GM19467 (cell line): Measurements from ENCODE around the gene COL4A3.
"Not testable (repeated sequence)": the region's sequence is repeated elsewhere in the genome, so short reads cannot be mapped to it uniquely, and the experiment has no call there.

Experiments used
- ATAC-seq: cut with Tn5 transposase; IDR thresholded peaks from one replicate; pipeline ENCODE4 v1.9.1; 2021; ENCODE audit warnings: mild to moderate bottlenecking, moderate library complexity; ENCODE audit not compliant: unreplicated experiment

COL4A3 gene

DNA sequence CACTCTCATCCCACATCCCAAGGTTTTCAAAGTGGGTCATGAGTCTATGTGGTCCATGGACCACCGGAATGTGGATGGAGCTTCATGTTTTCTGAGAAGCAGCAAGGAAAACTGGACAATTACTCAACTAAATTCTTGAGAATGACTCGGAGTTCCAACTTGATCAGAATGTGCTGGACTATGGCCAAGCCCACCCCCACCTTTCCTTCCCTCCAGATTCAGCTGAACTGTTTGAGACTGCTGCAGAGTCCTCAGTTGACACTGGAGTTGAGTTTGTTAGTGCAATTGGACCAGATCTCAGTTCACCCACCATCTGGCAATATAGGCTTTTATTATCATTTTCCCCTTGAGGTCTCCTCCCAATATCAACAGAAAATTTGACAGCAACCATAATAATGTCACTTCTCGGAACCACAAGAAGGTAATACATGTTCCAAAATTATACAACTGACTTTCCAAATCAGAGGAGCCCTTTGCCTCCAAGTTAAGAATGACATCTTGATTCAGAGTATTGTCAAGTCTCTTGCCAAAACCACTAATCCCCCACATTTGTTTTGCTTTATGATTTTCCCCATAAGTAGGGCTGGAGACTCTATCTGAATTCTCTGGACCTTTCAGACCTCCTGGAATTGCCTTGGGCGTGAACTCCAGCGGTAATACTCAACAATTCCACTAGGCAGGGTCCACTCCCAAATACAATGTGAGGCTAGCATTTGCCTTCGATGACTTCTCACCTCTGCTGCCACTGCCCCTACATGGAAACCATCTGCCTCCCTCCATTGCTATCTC, 9.2 kb upstream of the COL4A3 start:
- no peak for ATAC-seq

DNA sequence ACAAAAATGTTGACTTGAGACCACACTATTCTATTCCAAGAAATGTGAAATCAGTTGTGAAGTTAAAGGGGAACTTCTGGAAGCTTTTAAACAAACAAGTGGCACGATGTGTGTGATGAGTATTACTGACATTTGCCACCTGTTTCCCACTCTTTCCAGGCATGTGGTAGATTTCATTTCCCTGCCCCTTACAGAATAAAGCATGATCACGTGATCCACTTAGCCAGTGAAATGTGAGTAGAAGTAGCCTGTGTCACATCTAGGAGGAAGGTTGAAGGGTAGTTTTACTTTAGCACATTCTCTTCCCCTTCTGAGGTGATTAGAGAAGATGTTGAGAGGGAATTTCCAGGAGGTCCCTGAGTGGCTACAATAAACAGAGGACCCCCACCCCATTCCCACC, 4.3 kb upstream of the COL4A3 start:
- ATAC-seq, result no peak

DNA sequence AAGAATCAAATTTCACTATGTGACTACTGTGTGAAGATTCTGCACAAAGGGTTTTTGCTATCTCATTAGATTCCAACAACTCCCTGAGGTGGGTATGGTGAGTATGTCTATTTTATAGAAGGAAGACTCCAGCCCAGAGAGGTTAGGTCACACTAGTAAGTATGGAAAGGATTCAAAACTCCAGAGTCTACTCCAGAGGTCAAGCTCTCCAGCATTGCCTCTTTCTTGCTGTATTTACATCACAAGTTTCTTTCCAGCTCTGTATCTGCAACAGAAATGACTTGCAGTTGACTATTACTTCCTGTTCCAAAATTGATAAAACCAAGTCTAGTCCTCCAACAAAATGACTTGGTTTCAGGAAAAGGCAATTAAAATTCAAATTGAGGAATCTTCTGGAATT, 2.5 kb upstream of the COL4A3 start:
- ATAC-seq, result no peak

DNA sequence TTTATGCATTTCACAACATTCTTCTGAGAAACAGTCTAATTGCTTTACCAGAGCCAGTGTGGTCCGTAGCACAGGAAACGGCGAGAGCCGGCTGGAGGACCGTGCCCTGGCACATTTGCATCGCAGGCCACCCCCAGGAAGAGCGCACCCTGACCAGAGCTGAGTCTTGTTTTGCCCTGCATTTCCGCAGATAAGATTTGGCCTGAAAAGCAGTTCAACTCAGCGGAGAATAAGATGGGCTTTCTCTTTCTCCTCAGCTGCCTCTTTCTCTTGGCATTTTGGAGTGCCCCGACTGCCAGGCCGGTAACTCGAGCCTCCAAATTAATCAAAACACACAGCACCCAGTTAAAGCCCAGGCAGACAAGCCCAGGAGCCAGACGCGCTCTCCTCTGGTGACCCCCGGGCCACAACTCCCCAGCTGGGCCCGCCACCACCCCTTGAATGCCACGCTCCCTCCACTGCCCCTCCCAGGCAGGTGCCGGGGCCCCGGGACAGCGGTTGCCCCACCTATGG, 883 bp upstream of the COL4A3 start:
- peak; percentile 79 for ATAC-seq

DNA sequence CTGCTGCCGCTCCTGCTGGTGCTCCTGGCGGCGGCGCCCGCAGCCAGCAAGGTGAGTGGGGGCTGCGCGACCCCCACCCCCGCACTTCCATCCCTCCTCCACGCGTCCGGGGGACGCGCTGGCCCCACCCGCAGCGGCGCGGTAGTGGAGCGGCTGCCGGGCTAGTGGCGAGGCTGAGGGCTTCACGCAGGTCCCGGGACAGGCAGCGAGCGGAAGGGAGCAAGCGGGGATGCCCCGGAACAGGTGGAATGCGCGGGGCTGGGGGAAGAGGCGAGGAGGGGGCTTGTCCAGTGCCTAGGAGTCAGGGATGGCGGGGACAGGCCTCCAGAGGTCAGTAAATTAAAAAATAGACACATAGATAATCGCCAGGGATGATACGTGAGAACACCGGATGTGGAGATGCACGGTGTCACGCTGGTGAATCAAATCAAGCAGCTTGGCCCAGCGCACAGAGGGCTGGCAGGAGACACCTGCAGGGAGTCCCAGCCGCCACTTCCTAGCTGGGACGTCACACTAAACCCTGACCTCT, 403 bp downstream of the COL4A3 start:
- peak; percentile 66 for ATAC-seq

DNA sequence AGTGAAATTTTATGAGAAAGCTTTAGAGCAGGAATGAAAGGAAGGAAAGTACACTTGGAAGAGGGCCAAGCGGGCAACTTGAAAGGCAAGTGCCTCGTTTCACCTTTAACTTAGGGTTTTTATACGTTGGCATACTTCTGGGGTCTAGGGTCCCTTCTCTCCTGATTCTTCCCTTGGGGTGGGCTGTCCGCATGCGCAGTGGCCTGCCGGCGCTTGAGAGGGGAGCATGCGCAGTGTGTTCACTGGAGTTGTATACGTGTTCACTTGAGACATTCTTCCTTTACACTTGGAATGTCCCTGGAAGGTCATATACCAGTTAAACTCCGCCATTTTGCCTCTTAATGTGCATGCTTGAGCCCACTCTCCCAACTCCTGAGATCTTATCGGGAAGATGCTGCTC, 7.4 kb downstream of the COL4A3 start:
- not testable (repeated sequence) for ATAC-seq

DNA sequence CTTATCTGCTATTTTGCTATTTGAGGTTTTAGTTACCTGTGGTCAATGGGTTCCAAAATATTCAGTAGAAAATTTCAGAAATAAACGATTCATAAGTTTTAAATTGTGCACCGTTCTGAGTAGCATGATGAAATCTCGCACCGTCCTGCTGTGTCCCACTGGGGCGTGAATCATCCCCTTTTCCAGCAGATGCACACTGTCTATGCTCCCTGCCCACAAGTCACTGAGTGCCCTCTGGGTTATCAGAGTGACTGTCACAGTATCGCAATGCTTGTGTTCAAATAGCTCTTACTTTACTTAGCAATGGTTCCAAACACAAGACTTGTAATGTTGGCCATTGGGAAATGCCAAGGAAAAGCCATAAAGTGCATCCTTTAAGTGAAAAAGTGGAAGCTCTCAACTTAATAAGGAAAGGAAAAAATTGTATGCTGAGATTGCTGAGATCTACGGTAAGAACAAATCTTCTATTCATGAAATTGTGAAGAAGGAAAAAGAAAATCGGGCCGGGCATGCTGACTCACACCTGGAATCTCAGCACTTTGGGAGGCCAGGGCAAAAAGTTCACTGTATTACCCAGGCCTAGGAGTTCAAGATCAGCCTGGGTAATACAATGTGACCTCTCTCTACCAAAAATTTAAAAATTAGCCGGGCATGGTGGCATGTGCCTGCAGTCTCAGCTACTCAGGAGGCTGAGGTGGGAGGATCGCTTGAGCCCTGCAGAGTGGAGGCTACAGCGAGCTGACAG, 13.3 kb downstream of the COL4A3 start:
- no peak for ATAC-seq

DNA sequence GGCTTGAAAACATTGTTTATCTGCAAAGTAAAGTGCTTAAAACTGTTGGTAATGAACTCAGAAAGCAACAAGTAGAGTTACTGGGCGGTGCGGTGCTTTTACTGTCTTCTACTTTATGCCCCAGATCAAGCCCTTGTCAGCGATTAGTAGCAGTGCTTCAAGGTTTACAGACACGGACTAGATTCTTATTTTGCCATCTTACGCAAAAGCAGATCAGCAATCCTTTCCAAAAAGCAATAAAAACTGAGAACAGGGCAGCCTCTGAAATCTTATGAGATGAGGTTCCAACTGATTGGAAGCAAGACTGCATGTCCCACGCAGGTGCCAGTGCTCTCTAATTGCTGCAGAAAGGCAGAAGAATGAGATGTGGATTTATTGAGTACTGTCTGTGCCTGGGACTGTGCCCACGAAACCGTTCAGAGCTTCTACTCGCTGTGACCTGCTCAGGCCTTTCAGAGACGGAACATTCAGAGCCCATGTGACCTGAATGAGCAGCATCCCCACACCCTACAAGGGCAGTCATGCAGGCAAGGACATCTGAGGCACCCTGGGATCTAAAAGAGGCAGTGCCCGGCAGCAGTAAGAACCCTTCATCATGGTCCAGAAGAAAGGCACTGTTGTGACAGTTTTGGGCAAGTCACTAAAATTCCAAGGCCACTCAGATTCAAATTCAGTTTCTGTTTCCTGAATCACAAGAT, 15.7 kb downstream of the COL4A3 start:
- no peak for ATAC-seq

DNA sequence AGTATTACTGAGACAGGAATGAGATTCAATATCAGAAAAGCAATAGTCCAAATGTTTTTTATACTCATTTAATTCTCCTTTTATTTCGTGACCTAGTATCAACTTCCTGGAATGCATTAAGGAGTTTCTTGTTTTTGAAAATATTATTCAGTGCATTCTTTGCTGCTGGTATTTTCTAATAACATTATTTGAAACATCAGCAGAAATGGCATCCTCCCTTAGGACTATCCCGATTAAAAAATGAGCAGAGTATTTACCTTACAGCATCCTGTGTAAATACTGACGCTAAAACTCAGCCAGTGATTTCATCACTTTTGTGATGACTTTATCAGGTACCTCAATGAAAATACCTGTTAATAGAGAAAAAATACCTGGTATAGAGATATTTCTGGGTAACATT, 16.3 kb downstream of the COL4A3 start:
- ATAC-seq, result no peak

DNA sequence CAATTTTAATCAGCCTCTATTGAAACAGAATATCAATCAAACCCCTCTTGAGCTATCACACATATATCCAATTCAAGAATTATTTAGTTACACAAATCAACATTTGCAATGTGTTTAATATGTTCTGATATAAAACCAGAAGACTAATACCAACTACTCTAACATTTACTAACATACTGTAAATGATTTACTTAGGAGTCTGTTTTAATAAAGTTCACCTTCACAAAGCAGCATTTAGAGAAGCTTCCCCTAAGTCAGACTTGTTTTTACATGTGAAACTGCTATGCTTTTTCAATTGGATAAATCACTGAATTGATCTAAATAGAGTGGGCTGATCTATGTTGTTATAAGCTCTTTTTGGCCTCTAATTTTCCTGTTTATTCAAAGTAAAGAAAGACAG, 18.3 kb downstream of the COL4A3 start:
- no peak for ATAC-seq

DNA sequence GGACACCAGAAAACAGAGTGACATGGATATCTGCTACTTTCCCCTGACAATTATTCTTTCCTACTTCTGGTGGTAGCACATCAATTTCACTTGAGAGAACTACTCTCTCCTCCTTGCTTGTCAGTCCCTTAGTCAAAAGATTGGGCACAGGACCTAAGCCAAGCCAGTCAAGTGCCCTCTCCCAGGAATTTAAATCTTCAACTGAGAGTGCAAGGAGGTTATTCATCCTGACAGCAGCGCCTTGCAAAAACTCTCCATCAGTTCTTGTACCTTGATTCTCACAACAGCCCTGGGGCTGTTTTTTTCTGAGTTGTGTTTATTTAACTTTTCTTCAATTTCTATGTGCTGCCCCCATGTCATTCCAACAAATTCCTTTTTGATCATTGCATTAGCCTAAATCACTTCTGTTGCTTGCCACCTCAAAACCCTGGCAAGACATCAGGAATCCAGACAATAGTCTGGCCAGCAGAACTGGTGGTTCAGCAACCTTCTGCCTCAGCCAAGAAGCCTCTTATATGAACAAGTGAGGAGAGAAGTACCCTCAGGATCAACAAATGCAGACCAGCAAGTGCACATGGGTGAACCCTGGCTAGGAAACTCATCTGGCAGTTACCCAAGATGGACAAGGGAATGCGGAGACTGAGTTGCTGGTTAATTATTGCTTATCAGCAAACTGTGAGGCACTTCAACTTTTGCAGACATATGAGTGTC, 19.4 kb downstream of the COL4A3 start:
- no peak for ATAC-seq

DNA sequence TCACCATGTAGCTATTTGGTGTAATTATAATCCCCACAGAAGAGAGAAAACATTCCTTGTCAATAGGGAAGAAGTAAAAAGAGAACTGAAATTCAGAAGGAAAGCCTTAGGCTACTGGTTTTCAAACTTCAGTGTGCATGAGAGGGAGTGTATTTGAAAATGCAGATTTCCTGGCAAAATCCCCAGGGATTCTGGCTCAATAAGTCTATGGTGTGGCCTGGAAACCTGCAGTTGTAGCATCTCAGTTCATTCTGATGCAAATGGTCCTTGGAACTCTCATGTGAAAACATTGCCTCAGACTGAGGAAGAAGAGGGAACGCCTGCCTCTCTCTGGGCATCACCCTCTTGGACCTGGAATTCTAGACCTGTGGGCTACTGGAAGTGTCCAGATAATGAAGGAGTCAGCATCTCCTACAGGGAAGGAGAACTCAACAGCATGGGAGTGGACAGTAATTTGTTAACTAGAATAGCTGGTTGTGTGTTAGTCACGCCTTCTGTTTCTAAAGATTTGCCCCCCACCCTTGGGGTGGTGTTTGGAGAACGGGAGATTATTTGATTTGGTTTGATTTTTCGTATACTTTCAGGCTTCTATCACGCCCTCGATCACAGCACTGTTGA, 21.3 kb downstream of the COL4A3 start:
- no peak for ATAC-seq

DNA sequence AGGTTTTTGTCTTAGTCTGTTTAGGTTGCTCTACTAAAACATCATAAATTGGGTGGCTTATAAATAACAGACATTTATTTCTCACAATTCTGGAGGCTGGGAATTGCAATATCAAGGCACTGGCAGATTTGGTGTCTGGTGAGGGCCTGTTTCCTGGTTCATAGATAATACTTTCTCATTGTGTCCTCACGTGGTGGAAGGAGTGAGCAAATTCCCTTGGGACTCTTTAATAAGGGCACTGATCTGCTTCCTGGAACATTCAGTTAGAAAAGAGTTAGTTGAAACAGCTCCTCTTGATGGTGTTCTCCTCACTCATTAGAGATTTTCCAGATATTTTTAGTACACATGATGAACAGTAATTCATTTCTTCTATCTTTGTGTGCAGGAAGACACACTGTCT, 22.3 kb downstream of the COL4A3 start:
- ATAC-seq, result no peak

DNA sequence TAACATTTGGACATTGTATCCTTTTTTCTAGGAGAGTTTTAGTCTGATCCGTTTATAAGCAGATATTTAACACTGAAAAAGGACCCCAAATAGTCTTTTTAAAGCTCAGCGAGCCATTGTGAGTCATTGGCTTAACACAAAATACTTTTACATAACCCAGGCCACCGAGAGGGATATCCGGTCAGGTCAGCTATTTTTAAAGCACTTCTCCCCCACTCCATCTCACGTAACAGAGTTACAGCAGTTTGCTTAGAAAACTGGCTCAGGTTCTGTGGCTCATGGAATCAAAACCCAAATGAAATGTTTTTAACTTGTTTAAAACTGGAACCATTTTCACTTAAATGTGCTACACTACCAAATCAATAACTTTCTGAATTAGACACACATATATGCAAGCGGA, 23.9 kb downstream of the COL4A3 start:
- peak; percentile 54 for ATAC-seq

DNA sequence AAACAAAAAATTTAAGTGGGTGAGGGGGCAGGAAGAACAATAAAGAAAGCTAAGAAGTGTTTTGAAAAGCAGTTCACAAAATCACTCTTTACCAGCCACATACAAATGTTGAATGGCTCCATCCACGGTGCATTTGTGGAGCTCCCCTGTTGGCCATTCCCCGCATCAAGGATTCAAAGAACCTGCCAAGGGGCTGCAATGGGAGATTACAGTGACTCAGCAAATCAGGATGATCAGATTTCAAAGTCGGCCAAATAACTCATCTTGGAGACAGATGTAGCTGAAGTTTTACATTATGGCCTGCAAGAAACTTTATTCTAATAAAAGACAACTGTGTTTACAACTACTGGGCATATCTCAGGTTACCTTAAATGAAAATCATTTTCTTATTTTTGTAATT, 26.9 kb downstream of the COL4A3 start:
- no peak for ATAC-seq

DNA sequence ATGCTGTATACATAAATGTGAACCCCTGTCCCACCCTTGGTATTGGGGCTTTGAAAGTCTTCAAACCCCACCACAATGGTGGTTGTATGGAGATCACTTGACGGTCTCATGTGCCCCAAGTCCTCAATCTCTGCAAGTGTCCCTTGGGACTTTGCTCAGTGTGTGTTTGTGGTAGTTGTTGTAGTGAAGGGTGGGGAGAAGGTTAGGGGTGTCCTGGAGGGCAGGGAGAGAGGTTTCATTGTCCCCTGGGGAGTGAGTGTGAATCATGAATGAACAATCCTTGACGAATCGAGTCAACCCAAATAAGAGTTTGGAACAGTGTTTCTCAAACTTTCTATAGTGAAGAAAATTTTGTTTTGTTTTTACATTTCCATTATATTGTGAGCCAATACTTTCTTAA, 28.1 kb downstream of the COL4A3 start:
- no peak for ATAC-seq

DNA sequence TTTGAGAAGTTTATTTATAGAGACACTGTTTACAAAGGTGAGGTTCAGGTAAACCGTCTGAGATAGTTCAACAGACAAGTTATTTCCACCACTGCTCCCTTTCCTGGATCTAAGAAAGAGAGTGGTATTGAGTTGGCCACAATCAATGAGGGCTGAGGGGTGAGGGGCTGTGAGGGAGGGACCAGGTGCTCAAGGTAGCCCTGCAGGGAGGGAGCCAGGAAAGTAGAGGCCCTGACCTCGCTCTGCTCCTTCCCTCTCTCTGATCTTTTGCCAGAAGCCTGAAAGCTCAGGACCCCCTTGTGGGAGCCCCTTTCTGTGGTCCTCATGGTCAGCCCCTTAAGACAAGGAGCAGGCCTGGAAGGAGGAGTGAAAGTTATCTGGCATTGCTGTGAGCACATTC, 29.8 kb downstream of the COL4A3 start:
- no peak for ATAC-seq

DNA sequence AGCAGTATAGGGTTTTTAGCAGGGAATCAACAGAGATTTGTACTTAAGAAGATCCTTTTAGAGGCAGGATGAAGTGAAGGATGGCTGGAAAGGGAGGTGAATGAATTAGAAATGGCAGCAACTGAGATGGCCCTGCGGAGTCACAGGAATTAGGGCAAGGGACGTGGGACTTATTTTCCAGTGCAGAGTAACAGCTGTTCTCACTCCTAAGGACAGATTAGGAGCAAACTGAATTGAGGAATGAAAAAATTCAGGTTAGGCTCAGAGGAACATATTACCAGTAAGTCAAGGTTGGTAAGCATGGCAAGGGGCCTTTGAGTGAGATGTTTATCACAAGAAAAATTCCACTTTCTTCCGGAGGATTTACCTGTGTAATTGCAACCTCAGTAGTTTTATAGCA, 34.4 kb downstream of the COL4A3 start:
- ATAC-seq, result no peak

DNA sequence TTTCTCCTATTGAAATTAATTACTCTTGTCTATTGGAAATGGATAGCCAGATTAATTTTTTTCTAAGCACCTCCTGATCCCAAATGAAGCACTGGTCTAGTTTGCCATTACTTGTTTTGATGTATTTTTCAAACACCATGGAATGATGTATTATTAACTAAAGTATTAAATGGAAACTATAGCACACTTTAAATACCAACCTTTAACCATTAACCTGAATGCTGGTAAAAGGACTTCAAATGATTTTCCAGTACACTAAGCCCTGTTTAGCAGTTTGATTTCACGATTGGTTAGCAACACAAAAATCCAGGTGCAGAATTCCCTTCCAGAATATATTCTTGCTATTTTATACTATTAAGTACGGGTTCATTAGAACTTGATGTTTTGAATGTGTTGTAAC, 37.3 kb downstream of the COL4A3 start:
- ATAC-seq, result no peak

DNA sequence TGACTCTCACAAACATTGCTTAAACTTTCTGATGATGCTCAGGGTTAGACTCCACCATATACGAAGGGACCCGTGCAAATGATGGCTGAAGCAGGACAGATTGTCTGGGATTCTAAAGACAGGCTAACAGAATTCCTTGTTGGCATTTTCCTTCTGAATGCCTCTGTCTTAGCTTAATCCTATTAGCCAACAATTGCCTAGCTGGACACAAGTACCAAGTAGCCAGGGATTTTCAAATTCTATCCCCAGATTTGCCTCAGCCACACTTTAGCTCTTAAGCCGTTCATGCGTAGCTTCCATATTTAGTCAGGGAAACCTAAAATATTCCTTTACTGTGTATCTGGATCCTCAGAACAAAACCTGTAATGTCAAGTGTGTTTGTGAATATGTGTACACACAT, 40.0 kb downstream of the COL4A3 start:
- ATAC-seq, result no peak
